GM21423 (cell line): ENCODE results near the gene BDKRB2.

ENCODE experiments used
- ATAC-seq: cut with Tn5 transposase; IDR thresholded peaks from one replicate; pipeline ENCODE4 v1.9.1; 2021; ENCODE audit warnings: mild to moderate bottlenecking, moderate library complexity; ENCODE audit not compliant: unreplicated experiment

Gene BDKRB2

DNA sequence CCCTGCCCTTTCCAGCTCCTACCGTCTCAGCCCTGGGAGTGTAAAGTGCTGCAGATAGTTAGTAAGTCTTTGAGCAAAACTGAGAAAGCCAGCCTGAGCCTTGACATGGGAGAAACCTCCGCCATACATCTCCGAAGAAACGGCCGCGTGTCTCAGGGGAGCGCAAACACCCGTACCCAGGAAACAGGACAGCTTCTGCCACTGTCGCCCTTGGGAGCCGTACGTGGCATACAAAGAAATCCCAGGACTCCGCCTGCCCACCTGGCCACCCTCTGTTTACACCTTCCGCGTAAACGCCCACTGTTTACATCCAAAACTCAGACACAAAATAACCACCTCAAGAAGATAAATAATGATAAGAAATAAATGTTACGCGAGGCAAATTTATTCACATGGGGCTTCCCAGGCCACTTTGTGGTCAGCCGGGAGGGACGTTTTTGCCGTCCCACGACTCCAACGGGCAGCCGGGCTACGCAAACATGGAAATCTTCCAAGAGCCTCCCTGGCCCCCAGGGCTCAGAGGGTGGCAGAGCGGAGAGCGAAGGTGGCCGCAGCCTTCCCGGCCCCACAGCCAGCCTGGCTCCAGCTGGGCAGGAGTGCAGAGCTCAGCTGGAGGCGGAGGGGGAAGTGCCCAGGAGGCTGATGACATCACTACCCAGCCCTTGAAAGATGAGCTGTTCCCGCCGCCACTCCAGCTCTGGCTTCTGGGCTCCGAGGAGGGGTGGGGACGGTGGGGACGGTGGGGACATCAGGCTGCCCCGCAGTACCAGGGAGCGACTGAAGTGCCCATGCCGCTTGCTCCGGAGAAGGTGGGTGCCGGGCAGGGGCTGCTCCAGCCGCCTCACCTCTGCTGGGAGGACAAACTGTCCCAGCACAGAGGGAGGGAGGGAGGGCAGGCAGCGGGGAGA is at the start of gene BDKRB2:
BDKRB2 (plus strand) TSS at position 689 of the 908 bp plus-strand sequence. CDS start 32,269 bp downstream, outside the sequence.
- ATAC-seq, result no peak

DNA sequence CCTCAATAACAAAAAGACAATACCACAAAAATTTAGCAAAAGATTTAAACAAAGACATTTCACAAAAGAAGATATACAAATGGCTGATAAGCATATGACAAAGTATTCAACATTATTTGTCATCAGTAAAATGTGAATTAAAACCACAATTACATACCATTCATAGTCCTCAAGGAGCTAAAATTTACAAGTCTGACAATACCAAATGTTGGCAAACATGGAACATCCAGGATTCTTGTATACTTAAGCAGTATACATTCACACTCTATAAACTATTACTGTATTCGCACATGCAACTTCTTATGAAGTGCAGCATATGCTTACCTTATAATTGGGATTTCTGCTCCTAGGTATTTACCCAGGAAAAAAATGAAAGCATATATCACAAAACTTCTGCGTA is 49.7 kb upstream of the BDKRB2 start:
- ATAC-seq, result no peak

DNA sequence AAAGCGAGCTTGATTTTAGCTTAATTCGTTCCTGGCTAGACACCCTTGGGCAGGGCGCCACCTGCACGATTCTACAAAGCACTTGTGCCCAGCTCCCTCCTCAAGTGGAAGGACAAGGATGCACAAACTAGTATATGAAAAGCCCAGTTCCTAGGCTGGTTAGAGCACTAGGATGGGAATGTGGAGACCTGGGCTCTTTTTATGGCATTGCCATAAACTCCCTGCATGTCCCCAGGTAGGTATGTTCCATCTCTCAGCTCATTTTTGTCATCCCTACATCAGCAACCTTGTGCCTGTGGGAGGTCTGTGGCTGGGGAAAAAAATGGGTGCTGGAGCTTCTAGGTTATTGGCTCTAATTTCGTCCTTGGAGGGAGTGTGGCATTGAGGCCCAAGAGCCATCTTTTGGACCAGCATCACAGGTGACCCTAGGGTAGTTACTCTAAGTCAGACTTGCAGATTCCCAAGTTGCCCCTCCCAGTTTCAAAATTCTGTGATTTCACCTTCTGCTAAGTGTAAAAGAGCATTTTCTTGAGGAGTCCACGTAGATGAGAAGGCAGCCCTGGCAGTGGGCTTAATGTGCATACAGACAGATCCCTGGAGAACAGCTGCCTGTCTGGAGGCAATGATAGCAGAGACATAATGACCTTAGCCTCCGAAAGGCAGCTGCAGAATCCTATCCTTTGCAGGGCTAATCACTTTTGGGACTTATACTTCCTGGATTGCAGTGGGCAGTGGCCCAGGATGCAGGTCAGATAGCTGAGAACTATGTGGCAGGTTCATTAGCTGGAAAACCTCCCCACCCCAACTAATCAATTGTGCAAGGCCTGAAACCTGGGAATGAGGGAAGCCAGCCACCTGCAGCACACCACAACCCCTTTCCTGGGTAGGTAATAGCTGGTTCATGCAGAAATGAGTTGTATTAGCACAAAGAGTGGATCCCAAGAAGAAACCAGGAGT is 47.6 kb upstream of the BDKRB2 start:
- no peak for ATAC-seq

DNA sequence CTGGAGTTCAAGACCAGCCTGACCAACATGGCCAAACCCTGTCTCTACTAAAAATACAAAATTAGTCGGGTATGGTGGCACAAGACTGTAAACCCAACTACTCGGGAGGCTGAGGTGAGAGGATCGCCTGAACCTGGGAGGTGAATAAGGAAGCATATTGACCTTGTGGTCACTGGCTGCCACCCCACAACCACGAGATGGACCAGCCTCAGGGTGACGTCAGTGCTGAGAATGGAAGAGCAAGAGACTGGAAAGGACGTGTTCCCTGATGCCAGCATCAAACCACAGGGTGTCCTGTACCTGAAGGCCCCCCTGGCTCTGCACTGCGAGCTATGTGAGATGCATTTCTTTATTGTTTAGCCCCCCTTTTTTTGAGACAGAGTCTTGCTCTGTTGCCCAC is 45.9 kb upstream of the BDKRB2 start:
- no peak for ATAC-seq

DNA sequence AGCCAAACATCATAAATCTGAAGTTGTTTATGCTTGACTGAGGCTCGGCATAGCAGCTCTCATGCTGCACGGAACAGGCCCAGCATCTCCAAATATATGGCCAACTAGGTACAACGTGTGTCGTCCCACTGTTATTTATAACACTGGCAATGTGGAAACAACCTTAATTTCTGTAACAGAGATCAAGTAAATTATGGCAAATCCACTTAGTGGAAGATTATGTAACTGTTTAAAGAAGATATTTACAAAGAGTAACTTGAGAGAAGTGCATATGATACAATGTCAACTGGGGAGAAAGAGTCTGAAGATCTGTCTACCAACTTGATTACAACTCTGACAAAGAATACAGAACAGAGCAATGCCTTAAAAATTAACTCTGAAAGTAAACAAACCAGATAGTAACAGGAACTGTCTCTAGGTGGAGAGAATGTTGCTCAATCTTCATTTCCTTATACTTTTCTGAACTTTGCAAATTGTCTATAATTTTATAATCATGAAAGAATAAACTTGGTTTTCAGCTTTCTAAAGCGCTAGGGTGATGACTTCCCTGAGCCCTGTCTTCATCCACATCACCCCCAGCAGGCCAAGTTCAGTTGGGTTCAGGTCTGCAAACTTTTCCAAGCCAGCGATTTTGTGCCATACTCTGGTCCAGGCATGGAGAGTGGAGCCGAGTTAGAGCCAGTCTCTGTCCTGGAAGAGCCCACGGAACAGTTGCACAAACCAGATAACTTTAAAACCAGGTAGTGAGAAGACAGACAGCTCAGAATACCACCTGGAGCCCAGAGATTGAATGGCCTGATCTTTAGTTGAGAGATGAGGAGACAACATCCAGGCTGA is 44.3 kb upstream of the BDKRB2 start:
- no peak for ATAC-seq

DNA sequence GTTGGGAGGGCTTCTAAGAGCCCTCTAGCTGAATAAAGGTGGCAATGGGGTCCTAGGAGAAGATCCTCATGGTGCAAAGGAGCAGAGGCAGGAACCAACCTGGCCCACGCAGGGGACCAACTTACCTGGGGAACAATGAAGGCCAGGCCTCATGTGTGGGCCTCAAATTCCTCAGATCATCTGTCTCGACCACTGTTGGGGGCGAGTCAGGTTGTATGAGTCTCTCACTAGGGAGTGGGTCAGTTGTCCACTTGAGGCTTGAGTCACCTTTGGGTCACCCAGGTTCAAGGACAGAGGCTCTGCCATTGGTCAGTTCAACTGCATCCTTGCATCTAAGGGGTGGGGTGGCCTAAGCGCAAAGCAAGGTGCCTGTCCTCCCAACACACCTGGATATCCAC is 43.7 kb upstream of the BDKRB2 start:
- no peak for ATAC-seq

DNA sequence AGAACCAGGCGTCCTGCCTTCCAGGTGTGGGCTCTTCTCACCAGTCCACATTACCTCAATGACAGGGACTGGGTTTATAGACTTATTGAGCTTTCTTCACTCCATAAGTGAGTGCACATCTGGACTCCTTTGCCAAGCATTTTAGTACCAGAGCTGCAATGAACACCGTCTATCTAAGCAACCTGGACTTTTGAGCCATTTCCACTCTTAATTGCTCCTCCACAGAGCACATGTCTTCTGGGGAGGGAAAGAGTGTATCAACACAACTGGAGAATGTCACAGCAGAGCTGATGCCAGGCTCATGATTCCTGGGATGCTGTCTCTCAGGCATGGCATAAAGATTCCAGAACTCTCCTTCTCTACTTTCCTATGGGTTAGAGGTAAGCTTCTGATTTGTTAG is 43.0 kb upstream of the BDKRB2 start:
- ATAC-seq, result no peak

DNA sequence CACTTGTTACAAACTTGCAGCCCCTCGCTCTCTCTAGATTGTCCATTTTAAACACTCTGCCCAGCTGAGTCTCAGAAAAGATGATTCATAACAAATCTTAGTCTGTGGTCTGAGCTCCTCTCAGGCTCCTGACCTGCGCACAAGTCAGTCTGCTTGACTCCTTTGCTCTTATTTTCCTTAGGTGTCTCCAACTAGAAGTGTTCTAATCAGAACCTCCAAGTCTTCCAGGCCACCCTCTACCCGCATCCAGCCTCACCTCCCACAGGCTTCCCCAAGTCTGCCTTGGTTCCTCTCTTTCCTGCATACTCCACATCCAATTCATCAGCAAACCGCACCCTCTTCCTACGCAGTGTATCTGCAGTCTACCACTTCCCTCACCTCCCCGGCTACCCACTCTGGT is 42.4 kb upstream of the BDKRB2 start:
- no peak for ATAC-seq

DNA sequence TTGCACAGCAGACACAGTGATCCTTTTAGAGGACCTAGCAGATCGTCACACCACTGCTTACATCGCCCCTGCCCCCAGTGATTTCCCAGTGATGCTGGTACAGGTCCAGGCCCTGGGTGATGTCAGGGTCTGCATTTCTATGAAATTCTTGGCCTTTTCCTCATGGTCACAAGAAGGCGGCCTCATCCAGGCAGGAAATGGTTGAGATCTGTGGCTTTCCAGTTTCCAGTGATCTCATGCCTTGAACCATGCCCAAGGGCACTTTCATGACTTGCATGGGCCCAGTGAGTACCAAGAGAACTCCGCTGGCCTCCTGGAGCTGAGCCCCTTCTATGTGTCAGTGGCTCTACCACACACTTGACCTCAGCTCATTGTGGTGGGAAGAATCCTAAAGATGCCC is 41.9 kb upstream of the BDKRB2 start:
- ATAC-seq, result no peak

DNA sequence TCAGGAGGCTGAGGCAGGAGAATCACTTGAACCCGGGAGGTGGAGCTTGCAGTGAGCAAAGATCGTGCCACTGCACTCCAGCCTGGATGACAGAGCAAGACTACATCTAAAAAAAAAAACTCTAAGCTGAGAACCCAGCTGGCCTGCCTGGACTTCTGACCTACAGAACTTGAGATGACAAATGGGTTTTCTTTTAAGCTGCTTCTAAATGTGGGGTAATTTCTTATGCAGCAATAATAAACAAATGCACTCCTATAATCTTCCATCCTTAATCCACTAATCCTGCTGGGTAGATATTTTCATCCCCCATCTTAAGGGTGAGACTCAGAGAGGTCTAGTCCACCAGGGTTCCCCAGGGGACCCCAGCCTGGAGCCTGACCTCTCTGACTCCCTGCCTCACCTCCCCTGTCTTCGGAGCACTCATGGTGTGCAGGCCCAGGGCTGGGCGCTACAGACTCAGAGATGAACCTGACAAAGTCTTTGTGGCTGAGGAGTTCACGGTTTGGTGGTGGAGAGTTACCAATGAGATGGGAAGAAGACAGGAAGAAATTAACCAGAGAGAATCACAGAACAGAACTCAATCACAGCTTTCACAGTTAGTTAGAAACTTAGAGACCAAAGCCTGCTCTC is 39.7 kb upstream of the BDKRB2 start:
- ATAC-seq, result no peak

DNA sequence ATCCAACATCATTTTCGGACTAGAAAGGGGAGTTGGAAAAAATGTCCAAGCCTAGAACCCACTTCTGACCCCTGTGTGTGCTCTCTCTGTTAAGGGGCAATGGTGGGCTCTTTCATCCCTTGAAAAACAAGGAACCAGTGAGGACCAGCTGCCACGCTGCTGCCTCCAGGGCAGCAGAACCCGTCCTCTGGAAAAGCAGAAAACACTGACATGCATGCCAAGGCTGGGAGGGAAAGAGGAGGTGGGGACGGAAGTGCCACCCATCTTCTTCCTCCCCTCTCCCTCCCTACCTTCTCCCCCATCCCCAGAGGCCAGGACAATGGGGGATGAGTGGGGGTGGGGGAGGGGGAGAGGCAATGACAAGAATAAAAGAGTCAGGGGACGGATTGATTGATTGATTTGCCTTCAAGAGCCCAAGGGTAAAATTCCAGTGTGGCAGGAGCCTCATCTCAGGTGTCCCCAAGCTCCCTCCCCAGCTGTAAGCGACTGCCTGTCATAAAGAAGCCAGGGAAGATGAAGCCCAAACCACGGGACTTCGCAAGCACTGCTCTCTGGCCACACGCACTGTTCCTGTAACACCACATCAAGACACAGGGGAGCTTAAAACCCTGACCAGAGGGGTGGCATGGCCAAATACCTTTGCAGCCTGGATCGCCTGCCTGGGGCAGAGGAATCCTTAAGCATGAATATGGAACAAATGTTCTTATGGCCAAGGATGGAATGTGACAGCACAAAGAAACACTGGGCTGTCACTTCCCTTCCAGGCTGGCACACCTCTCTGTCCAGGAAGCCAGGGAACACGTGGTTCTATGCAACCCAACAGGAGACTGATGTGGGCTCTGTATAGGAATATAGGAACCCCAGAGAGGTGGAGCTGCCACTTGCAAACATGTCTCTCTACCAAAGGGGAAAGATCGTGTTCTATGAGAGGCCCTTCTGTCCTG is 38.9 kb upstream of the BDKRB2 start:
- no peak for ATAC-seq

DNA sequence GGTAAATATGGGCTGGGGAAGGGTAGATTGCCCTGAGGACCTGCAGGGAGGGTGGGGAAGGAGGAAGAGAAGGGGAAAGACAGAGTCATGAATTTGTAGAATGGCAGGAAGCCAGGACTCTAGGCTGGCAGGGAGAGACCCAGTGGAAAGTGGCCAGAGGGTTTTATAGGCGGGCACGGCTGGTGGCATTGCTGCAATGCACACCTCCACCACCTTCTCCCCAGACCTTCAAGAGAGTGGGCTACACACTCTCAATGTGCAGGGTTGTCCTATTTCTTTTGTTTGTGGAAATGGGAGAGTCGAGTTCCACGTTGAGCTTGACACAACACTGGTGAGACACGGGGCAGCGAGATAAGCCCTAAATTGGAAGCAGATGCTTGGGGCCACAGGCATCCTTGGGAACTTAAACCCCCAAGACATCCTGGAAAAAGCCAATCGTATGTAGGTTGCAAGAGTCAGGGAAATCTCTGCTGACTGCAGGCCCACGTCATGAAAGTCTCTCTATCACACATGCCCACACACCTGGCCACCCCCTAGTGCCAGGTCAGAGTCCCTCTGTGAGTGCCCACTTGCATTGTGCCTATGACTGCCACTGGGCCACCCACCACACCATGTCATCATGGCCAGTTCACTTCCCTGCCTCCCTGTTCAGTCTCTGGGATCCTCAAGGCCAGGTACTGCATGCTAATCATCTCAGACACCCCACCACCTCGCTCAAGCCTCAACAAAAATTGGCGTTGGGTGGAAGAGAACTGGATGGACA is 38.0 kb upstream of the BDKRB2 start:
- ATAC-seq, result no peak

DNA sequence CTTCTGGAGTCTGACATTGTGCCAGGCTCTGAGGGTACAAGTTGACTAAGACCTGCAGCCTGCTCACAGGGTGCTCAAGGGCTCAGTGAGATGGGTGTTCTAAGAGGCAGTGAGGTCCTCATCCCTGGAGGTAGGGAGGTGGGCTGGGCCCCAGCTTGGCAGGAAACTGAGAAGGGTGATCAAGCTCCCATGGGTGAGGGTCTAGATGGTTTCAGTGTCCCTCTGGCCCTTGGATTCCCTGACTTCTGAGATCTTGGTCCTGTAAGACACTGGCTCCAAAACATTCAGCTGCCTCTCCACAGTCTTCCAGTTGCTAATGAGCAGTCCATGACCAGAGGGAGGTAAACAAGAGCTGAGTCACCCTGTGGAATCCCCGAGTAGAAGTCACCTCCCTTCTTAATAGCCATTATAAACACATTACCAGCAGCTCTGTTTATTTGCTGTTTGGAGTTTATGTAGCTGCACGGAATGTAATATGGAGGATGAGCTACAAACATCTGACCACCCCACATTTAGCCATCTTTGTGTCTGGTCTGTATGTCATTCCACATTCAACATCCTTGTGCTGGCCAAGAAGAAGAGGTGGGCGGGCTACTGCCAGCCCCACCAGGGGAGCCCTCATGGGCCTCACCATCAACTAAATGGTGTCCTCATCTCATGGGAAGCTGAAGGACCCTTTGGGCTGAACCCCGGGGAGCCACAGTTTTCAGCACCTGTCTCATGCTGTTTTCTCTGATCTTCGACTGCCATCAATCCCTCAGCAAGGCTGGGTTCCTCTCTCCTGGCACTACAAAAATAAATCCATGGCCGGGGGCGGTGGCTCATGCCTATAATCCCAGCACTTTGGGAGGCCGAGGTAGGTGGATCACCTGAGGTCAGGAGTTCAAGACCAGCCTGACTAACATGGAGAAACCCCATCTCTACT is 37.2 kb upstream of the BDKRB2 start:
- ATAC-seq, result no peak

DNA sequence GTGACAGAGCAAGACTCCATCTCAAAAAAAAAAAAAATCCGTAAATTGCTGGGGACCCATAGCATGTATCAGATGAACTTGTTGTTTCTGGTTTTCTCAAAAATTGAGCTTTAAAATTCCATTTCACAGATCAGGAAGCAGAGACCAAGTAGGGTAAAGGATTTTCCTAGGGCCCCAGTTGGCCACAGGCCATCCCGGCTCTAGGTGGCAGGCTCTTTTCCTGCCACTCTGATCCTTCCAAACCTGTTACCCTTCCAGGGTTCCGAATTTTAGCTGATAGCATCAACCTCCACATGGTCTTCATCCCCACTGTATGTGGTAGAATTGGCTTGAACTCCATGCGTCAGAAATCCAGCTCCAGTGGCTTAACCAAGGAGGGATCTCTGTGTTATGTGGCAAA is 36.1 kb upstream of the BDKRB2 start:
- no peak for ATAC-seq

DNA sequence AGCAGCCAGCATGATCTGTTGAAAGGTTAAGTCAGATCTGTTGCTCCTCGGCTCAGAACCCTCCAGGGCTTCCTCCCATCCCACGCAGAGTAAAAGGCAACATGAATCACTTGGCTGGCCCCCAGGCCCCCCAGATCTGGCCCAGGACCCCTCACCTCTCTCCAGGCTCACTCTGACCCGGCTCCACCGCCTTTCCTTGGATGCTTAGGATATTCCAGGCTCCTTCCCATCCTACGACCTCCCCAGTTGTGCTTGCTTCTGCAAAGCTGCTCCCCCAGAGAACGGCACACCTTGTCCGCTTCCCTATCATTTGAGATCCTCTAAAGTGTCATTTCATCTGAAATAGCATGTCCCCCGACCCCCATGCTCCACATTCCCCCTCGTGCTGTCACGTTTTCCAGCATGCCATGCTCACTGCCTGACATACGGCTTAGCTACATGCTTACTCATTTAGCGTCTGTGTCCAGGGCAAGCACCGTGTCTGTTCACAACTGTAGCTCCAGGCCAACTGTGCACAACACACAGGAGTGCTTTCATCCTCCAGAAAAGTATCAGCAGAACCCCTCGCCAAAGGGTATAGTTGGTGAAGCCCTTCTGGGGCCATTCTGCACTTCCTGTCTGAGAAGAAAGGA is 33.6 kb upstream of the BDKRB2 start:
- ATAC-seq, result no peak

DNA sequence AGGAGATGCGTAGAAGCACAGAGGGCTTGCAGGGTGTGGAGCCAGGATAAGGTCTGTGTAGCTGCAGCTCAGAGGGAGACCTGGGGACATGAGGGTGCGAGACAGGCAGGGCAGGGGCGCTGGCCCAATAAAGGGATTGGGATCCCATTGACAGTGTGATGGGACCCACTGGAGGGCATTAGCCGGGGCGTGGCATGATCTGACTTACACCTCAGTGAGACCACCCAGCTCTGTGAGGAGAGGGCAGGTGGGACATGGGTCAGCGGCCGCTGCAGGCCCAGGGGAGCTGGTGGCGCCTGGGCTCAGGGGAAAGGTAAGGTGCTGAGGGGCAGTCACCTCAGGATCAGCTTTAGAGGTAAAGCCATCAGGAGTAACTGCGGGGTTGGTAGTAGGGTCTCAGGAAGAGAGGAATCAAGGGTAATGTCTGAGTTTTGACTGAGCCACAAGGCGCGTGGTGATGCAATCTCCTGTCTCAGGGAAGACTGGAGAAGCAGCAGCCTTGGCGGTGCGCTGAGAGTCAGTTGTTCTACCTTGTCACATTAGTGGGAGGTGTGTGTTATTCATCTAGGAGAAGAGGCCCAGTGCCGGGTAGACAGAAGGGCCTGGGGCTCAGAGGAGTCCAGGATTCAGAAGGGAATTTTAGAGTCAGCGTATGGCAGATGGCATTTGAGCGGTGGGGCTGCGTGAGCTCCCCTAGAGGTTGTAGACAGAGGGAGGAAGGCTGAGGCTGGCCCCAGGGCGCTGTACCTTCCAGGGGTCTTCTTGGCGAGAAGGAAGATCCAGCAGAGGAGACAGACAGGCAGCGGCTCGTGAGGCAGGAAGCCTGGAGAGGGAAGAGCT is 30.8 kb upstream of the BDKRB2 start:
- ATAC-seq, result no peak
